HepG2 (cell line): ENCODE results near the gene RPGRIP1. TPM values are rescaled to one million over a fixed set of nuclear protein-coding genes. Genes with fewer than 3 reads are reported as not detected.

Experiments
- ARID2 ChIP-seq: sonication (generic); formaldehyde crosslinking; IDR thresholded peaks from 2 replicates; pipeline ENCODE4 v1.8.1; 2022; ENCODE audit warnings: mild to moderate bottlenecking, missing genetic modification reagents, borderline replicate concordance
- IRF2 ChIP-seq: IDR thresholded peaks from 2 replicates; pipeline ENCODE4 v1.6.1; 2018; ENCODE audit warnings: missing genetic modification reagents, missing compliant biosample characterization
- KLF16 ChIP-seq, 2 experiments: sonication (generic) in 1 of 2; formaldehyde crosslinking in 1 of 2; IDR thresholded peaks; 2 replicates each; pipeline versions ENCODE4 v1.6.1 to v1.8.0; 2016 to 2023; ENCODE audit warnings: missing genetic modification reagents in 2 of 2, missing compliant biosample characterization in 1 of 2
- NRL ChIP-seq: sonication (generic); formaldehyde crosslinking; IDR thresholded peaks from 2 replicates; pipeline ENCODE4 v1.5.0; 2020; ENCODE audit warnings: missing genetic modification reagents, mild to moderate bottlenecking, moderate library complexity, borderline replicate concordance
- PAX8 ChIP-seq: sonication (generic); formaldehyde crosslinking; IDR thresholded peaks from 2 replicates; pipeline ENCODE4 v1.8.0; 2022; ENCODE audit warnings: mild to moderate bottlenecking, missing genetic modification reagents, borderline replicate concordance
- PTBP1 ChIP-seq: fragments of 200-400 bp; formaldehyde crosslinking; IDR thresholded peaks from 2 replicates; pipeline ENCODE4 v1.6.1; 2018; ENCODE audit warnings: low read length, low read depth; ENCODE audit not compliant: poor library complexity, severe bottlenecking
- RBAK ChIP-seq: sonication (generic); formaldehyde crosslinking; IDR thresholded peaks from 2 replicates; pipeline ENCODE4 v1.5.1; 2020; ENCODE audit warnings: mild to moderate bottlenecking, missing genetic modification reagents
- RFXANK ChIP-seq: IDR thresholded peaks from 2 replicates; pipeline ENCODE4 v1.6.1; 2016
- ZFY ChIP-seq: sonication (generic); formaldehyde crosslinking; IDR thresholded peaks from 2 replicates; pipeline ENCODE4 v1.4.0; 2020; ENCODE audit warnings: missing genetic modification reagents
- ZNF276 ChIP-seq: sonication (generic); formaldehyde crosslinking; IDR thresholded peaks from 2 replicates; pipeline ENCODE4 v1.4.0; 2020; ENCODE audit warnings: mild to moderate bottlenecking, low read depth, missing genetic modification reagents
- ZNF3 ChIP-seq: IDR thresholded peaks from 2 replicates; pipeline ENCODE4 v1.7.0; 2017; ENCODE audit warnings: inconsistent platforms
- ZNF512 ChIP-seq: sonication (generic); formaldehyde crosslinking; IDR thresholded peaks from 2 replicates; pipeline ENCODE4 v1.4.0; 2020; ENCODE audit warnings: mild to moderate bottlenecking, missing genetic modification reagents
- ZNF580 ChIP-seq: IDR thresholded peaks from 2 replicates; pipeline ENCODE4 v1.6.1; 2016; ENCODE audit warnings: low read depth, borderline replicate concordance
- ZNF615 ChIP-seq: sonication (generic); formaldehyde crosslinking; IDR thresholded peaks from 2 replicates; pipeline ENCODE4 v1.5.0; 2020; ENCODE audit warnings: mild to moderate bottlenecking, missing genetic modification reagents, borderline replicate concordance
- ZNF710 ChIP-seq: sonication (generic); formaldehyde crosslinking; IDR thresholded peaks from 2 replicates; pipeline ENCODE4 v1.5.0; 2020; ENCODE audit warnings: mild to moderate bottlenecking, missing genetic modification reagents, borderline replicate concordance
- ZNF770 ChIP-seq: sonication (generic); formaldehyde crosslinking; IDR thresholded peaks from 2 replicates; pipeline ENCODE4 v1.5.0; 2020; ENCODE audit warnings: mild to moderate bottlenecking, missing genetic modification reagents
- ZNF788 ChIP-seq: sonication (generic); formaldehyde crosslinking; IDR thresholded peaks from 2 replicates; pipeline ENCODE4 v1.5.0; 2020; ENCODE audit warnings: mild to moderate bottlenecking, missing genetic modification reagents, borderline replicate concordance
- ZNF883 ChIP-seq: sonication (generic); formaldehyde crosslinking; IDR thresholded peaks from 2 replicates; pipeline ENCODE4 v1.5.1; 2020; ENCODE audit warnings: mild to moderate bottlenecking, missing genetic modification reagents; ENCODE audit errors: not compliant biosample characterization
- ZSCAN30 ChIP-seq: sonication (generic); formaldehyde crosslinking; IDR thresholded peaks from 2 replicates; pipeline ENCODE4 v1.5.0; 2020; ENCODE audit warnings: mild to moderate bottlenecking, missing genetic modification reagents
- ZXDC ChIP-seq: sonication (generic); formaldehyde crosslinking; IDR thresholded peaks from 2 replicates; pipeline ENCODE4 v1.5.0; 2020; ENCODE audit warnings: mild to moderate bottlenecking, missing genetic modification reagents
- polyA plus RNA-seq, 8 experiments: library from polyadenylated mRNA; depleted of rRNA in 3 of 8; stranded (reverse) in 7 of 8; unstranded in 1 of 8; fragments of >200 nt; fragmentation: Illumina TruSeq in 4 of 8; extraction: Trizol in 4 of 8; gene quantifications; 2 replicates each; pipeline versions ENCODE4 v1.2.1 to v1.2.3, GENCODE V29; 2011 to 2016; ENCODE audit warnings: low read depth in 4 of 8, missing spikeins in 1 of 8, mixed read lengths in 1 of 8; ENCODE audit not compliant: insufficient read depth in 1 of 8
- total RNA-seq, 5 experiments: library from RNA; depleted of rRNA; stranded (reverse); fragments of >200 nt; fragmentation: Illumina TruSeq; extraction: Trizol; gene quantifications; 2 replicates each; pipeline ENCODE4 v1.2.3, GENCODE V29; 2016; ENCODE audit warnings: low read depth in 1 of 5

The RPGRIP1 gene
- total and polyA plus RNA-seq, 2 of the 13 experiments (the other 11 are each of a cell fraction or from before 2014, with no cell fraction given) = 0.13 to 1.1 TPM

GRCh38 chr14:21298358-21298757, 18.5 kb downstream of the RPGRIP1 start (continued):
- no peak for TF ChIP-seq ZNF710 (CRISPR knock-in tag)
- TF ChIP-seq RFXANK (CRISPR knock-in tag) = no peak
- no peak for TF ChIP-seq ARID2 (CRISPR knock-in tag)
- TF ChIP-seq ZNF788 (CRISPR knock-in tag) = no peak
- TF ChIP-seq ZNF276 (CRISPR knock-in tag) = no peak
- no peak for TF ChIP-seq ZNF883 (CRISPR knock-in tag)
- TF ChIP-seq NRL = no peak
- peak; percentile 25; the same call in 1 of the 2 replicates for TF ChIP-seq ZNF580 (CRISPR knock-in tag)
- peak; percentile 64 for TF ChIP-seq IRF2 (CRISPR knock-in tag)
- no peak for TF ChIP-seq ZFY (CRISPR knock-in tag)
- TF ChIP-seq RBAK (CRISPR knock-in tag) = peak; percentile 16; the same call in 1 of the 2 replicates
- peak in 1 of 2 experiments; percentile 36; a peak in 1 of 4 replicates for TF ChIP-seq KLF16 (CRISPR knock-in tag; IDR thresholded peaks at IDR 0.05)
- TF ChIP-seq PAX8 (CRISPR knock-in tag) = no peak
- no peak for TF ChIP-seq ZNF3 (CRISPR knock-in tag)
- no peak for TF ChIP-seq ZSCAN30
- 0 out of 2 replicates have a peak, but pooled peaks have one; percentile 31 for TF ChIP-seq ZXDC
- no peak for TF ChIP-seq ZNF512 (CRISPR knock-in tag)
- TF ChIP-seq ZNF615 = no peak
- peak; percentile 98 for TF ChIP-seq ZNF770 (CRISPR knock-in tag)
- TF ChIP-seq PTBP1 = no peak
